NCI-H82 treated with DMSO at 0.1 percent for 48 hours (cell line): ENCODE data around the gene TENM3.
"Not testable (repeated sequence)": the region's sequence is repeated elsewhere in the genome, so short reads cannot be mapped to it uniquely, and the experiment has no call there.

Source experiments
- DNase-seq: peaks from one replicate; lab custom pipeline; 2025; ENCODE audit not compliant: unreplicated experiment; lab: John Stamatoyannopoulos, UW

Gene TENM3

GRCh38 chr4:182227611-182228010, 15.6 kb upstream of the TENM3 start:
- DNase-seq = no peak

- no peak for DNase-seq
Observed at GRCh38 chr4:182228991-182229577, 14.1 kb upstream of the TENM3 start.

- DNase-seq = no peak
Observed at GRCh38 chr4:182230256-182230655, 12.9 kb upstream of the TENM3 start.

- no peak for DNase-seq
Observed at GRCh38 chr4:182231080-182231479, 12.1 kb upstream of the TENM3 start.

- no peak for DNase-seq
Observed at GRCh38 chr4:182231496-182231895, 11.7 kb upstream of the TENM3 start.

GRCh38 chr4:182233310-182234090, 9.7 kb upstream of the TENM3 start:
- no peak for DNase-seq

- no peak for DNase-seq
Observed at GRCh38 chr4:182235021-182235795, 8.0 kb upstream of the TENM3 start.

- DNase-seq = no peak
Observed at GRCh38 chr4:182236186-182236585, 7.0 kb upstream of the TENM3 start.

- not testable (repeated sequence) for DNase-seq
Observed at GRCh38 chr4:182237010-182237409, 6.2 kb upstream of the TENM3 start.

- no peak for DNase-seq
Observed at GRCh38 chr4:182238355-182238931, 4.8 kb upstream of the TENM3 start.

GRCh38 chr4:182240161-182241130, 2.8 kb upstream of the TENM3 start:
- DNase-seq = no peak

- not testable (repeated sequence) for DNase-seq
Observed at GRCh38 chr4:182242260-182242659, 942 bp upstream of the TENM3 start.

- DNase-seq = no peak
Observed at GRCh38 chr4:182242787-182243186, 415 bp upstream of the TENM3 start.

- no peak for DNase-seq
Observed at GRCh38 chr4:182245041-182245440, 1.8 kb downstream of the TENM3 start.

GRCh38 chr4:182245541-182246215, 2.5 kb downstream of the TENM3 start:
- no peak for DNase-seq

GRCh38 chr4:182246401-182247205, 3.4 kb downstream of the TENM3 start:
- no peak for DNase-seq

GRCh38 chr4:182248295-182248694, 5.1 kb downstream of the TENM3 start:
- no peak for DNase-seq

GRCh38 chr4:182250446-182250845, 7.2 kb downstream of the TENM3 start:
- DNase-seq = no peak

- no peak for DNase-seq
Observed at GRCh38 chr4:182251116-182251515, 7.9 kb downstream of the TENM3 start.
